Iris pigment epithelial cell (primary cell): ENCODE results near the gene GLRA1.
"Not testable (repeated sequence)": the region's sequence is repeated elsewhere in the genome, so short reads cannot be mapped to it uniquely, and the experiment has no call there.

Experiments used
- DNase-seq: peaks from one replicate; pipeline ENCODE4 v3.0.0-alpha.2; 2011; ENCODE audit warnings: low read depth

GLRA1 gene

GRCh38 chr5:151913425-151913824 lies 11.2 kb downstream of the GLRA1 start:
- DNase-seq: no peak

- no peak for DNase-seq
Observed at GRCh38 chr5:151912360-151912759, 12.3 kb downstream of the GLRA1 start.

- no peak for DNase-seq
Observed at GRCh38 chr5:151911011-151911410, 13.6 kb downstream of the GLRA1 start.

- no peak for DNase-seq
Observed at GRCh38 chr5:151909628-151910027, 15.0 kb downstream of the GLRA1 start.

GRCh38 chr5:151906246-151906645 lies 18.4 kb downstream of the GLRA1 start:
- no peak for DNase-seq

- DNase-seq: no peak
Observed at GRCh38 chr5:151905557-151905961, 19.1 kb downstream of the GLRA1 start.

GRCh38 chr5:151904909-151905308 lies 19.7 kb downstream of the GLRA1 start:
- DNase-seq: peak; percentile 27

GRCh38 chr5:151904127-151904526 lies 20.5 kb downstream of the GLRA1 start:
- DNase-seq: no peak

GRCh38 chr5:151903243-151903653 lies 21.4 kb downstream of the GLRA1 start:
- DNase-seq: no peak

GRCh38 chr5:151902215-151902614 lies 22.4 kb downstream of the GLRA1 start:
- DNase-seq: no peak

GRCh38 chr5:151901611-151902010 lies 23.0 kb downstream of the GLRA1 start:
- DNase-seq: no peak

- no peak for DNase-seq
Observed at GRCh38 chr5:151900891-151901290, 23.8 kb downstream of the GLRA1 start.

- no peak for DNase-seq
Observed at GRCh38 chr5:151899399-151899798, 25.3 kb downstream of the GLRA1 start.

- no peak for DNase-seq
Observed at GRCh38 chr5:151897896-151898295, 26.8 kb downstream of the GLRA1 start.

GRCh38 chr5:151897020-151897552 lies 27.6 kb downstream of the GLRA1 start:
- no peak for DNase-seq

- DNase-seq: peak; percentile 89
Observed at GRCh38 chr5:151896031-151896691, 28.5 kb downstream of the GLRA1 start.

GRCh38 chr5:151895660-151896030 lies 29.0 kb downstream of the GLRA1 start:
- DNase-seq: no peak

- DNase-seq: not testable (repeated sequence)
Observed at GRCh38 chr5:151893485-151893884, 31.2 kb downstream of the GLRA1 start.

- no peak for DNase-seq
Observed at GRCh38 chr5:151892393-151892792, 32.3 kb downstream of the GLRA1 start.

GRCh38 chr5:151890299-151890698 lies 34.4 kb downstream of the GLRA1 start:
- no peak for DNase-seq

GRCh38 chr5:151889614-151890013 lies 35.0 kb downstream of the GLRA1 start:
- no peak for DNase-seq

- DNase-seq: no peak
Observed at GRCh38 chr5:151886546-151887275, 37.9 kb downstream of the GLRA1 start.

GRCh38 chr5:151885138-151885908 lies 39.3 kb downstream of the GLRA1 start:
- peak; percentile 26 for DNase-seq
